Measurements from ENCODE around the gene BICD1. TPM values are rescaled to one million over a fixed set of nuclear protein-coding genes. Genes with fewer than 3 reads are reported as not detected.

BICD1 gene
- total RNA-seq, 1 donor from 2014 or later, result 49.5 TPM

DNA sequence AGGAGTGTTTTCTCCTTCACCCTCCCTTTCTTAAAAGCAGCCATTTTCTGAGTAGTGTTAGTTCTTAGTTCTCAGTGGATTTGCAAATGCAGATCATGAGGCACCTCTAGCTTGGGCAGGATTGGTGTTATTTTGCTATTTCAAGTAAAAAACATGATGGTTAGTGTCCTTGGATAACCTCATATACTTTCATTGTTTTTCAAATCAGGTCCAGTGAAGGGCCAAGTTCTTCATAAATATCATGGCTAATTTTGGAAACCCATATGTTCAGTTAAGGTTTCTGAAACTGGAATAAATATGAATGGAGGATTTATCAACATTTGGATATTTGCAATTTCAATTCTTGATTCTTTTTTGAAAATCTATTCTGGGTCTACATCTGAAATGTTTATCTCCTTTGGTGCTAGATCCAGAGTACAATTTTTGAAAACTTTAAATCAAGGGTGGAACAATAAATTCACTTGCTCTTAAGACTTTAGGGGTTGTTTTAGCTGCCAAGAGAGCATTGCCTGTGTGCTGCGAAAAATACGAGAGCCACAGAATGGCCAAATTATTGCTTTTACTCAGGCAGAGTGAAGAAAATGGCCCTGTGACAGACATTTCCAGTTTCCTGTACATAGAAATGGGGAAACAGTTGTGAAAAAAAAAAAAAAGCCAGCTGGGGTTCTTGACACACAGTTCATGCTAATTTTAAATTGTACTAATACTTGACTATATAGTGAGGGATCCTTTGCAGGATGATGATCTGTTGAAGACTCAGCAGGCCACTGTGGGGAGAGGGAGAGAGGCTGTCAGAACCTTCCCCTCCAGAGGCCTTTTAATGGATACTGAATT lies 104.6 kb downstream of the BICD1 start:
- H3K27me3 Mint-ChIP-seq (ENCODE audit: low read depth), result no peaks in the 10 kb centered on the region
- TF ChIP-seq, protein P1, sequence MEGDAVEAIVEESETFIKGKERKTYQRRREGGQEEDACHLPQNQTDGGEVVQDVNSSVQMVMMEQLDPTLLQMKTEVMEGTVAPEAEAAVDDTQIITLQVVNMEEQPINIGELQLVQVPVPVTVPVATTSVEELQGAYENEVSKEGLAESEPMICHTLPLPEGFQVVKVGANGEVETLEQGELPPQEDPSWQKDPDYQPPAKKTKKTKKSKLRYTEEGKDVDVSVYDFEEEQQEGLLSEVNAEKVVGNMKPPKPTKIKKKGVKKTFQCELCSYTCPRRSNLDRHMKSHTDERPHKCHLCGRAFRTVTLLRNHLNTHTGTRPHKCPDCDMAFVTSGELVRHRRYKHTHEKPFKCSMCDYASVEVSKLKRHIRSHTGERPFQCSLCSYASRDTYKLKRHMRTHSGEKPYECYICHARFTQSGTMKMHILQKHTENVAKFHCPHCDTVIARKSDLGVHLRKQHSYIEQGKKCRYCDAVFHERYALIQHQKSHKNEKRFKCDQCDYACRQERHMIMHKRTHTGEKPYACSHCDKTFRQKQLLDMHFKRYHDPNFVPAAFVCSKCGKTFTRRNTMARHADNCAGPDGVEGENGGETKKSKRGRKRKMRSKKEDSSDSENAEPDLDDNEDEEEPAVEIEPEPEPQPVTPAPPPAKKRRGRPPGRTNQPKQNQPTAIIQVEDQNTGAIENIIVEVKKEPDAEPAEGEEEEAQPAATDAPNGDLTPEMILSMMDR (conservative IDR thresholded peaks at IDR 0.05), result no peak
- DNase-seq (ENCODE audit: low read depth, low spot score), result no peak
- H3K9me3 Mint-ChIP-seq, result no peaks in the 10 kb centered on the region
- no peak overlapping the region for H3K27ac Mint-ChIP-seq (ENCODE audit: unreplicated experiment)
- peaks cover 24% of the 10 kb centered on the region for H3K4me1 Mint-ChIP-seq
- no peak overlapping the region for H3K4me3 Mint-ChIP-seq
- H3K36me3 Mint-ChIP-seq (ENCODE audit: low read depth), result peaks cover 3% of the 10 kb centered on the region

DNA sequence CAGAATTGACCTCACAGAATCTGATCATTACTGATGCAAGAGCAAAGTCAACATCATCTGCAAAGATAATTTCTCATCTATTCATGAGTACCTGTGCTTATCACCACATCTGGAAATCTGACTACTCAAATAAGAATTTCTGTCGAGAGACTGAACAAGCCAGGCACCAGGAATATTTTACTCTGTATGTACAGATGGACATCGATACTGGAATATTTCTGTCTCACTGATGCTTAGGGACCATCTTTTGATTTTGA lies 105.2 kb downstream of the BICD1 start:
- Mint-ChIP-seq H3K4me3 (no peak overlapping the region), H3K27me3 (ENCODE audit: low read depth) (no peaks in the 10 kb centered on the region), H3K9me3 (no peaks in the 10 kb centered on the region), H3K27ac (ENCODE audit: unreplicated experiment) (no peak overlapping the region), H3K4me1 (peaks cover 24% of the 10 kb centered on the region), H3K36me3 (ENCODE audit: low read depth) (peaks cover 8% of the 10 kb centered on the region)
- TF ChIP-seq, protein P1 (conservative IDR thresholded peaks at IDR 0.05), result no peak
- DNase-seq (ENCODE audit: low read depth, low spot score), result no peak

DNA sequence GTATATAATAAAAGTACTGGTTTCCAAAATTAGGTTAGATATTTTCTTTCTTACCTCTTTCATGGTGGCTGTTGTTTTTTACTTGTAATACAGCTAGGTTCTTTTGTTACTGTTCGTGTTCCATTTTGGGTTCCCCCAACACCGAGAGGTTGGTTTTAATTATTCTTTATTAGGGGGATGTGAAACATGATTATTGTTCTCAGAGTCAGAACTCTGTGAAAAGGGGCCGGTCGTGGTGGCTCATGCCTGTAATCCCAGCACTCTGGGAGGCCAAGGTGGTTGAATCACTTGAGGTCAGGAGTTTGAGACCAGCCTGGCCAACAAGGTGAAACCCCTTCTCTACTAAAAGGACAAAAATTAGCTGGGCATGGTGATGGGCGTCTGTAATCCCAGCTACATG lies 108.1 kb downstream of the BICD1 start:
- no peak overlapping the region for H3K4me3 Mint-ChIP-seq
- peaks cover 15% of the 10 kb centered on the region for H3K4me1 Mint-ChIP-seq
- no peak overlapping the region for H3K27ac Mint-ChIP-seq (ENCODE audit: unreplicated experiment)
- H3K36me3 Mint-ChIP-seq (ENCODE audit: low read depth), result peaks cover 27% of the 10 kb centered on the region
- no peaks in the 10 kb centered on the region for H3K27me3 Mint-ChIP-seq (ENCODE audit: low read depth)
- TF ChIP-seq, protein P1 (conservative IDR thresholded peaks at IDR 0.05), result no peak
- DNase-seq (ENCODE audit: low read depth, low spot score), result no peak
- peaks cover 2% of the 10 kb centered on the region for H3K9me3 Mint-ChIP-seq

DNA sequence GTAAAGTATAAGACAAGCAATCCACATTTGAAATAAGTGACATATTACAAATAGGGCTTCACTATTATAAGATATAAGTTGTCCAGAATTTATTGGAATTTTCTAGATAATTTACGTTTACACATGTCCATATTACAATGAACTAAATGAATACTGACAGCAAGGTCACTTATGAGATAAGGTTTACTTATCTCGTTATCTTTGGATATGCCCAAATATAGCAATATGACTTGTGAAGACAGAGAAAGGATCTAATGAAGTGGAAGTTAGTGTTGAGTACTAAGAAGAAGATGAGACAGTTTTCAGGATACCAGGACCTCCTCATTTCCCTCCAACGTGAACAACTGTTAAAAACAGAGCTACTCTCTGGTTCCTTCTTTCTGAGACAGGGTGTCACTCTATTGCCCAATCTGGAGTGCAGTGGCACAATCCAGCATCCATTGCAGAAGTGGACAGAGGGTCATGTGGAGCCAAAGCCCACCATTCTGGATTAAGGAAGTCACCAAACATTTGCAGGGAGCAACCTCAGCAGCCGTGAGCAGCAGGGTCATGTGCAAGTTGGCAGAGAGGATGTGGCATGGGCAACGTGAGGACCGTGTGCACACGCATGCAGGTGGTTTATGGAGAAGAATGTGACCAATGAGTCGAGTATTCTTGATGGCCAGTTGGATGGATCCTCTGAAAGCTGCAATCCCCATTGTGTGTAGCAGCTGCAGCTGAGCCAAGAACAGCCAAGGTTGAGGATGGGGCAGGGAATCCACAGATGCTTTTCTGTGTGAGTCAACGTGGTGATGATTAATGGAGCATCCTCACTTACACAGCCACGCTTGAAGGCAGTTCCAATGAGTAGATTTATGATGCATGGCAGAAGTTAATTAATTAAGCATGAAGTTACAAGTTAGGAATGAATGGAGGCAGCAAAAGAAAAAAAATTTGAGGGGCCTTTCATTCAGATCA lies 111.0 kb downstream of the BICD1 start:
- TF ChIP-seq, protein P1 (conservative IDR thresholded peaks at IDR 0.05), result no peak
- Mint-ChIP-seq H3K4me3 (no peak overlapping the region), H3K4me1 (peaks cover 6% of the 10 kb centered on the region), H3K27me3 (ENCODE audit: low read depth) (no peaks in the 10 kb centered on the region), H3K27ac (ENCODE audit: unreplicated experiment) (no peak overlapping the region), H3K9me3 (peaks cover 2% of the 10 kb centered on the region), H3K36me3 (ENCODE audit: low read depth) (peaks cover 30% of the 10 kb centered on the region)
- DNase-seq (ENCODE audit: low read depth, low spot score), result no peak

DNA sequence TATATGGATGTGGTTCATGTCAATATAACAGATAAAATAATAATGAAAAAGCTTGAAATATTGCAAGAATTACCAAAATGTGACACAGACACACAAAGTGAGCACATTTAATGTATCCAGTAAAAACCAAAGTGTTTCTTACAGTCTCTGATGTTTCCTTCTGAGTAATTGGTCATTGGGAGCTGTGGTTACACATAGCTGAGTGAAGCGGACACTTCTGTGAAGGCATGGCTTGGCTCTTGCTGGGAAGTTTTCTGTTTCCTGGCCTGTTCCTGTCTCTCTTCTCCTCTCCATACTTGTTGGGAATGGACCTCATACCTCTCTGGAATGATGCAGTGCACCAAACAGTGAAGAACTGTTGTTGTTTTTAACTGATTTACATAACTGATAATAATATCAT lies 117.3 kb downstream of the BICD1 start:
- Mint-ChIP-seq H3K36me3 (ENCODE audit: low read depth) (peaks cover 22% of the 10 kb centered on the region), H3K9me3 (no peaks in the 10 kb centered on the region), H3K27ac (ENCODE audit: unreplicated experiment) (no peak overlapping the region), H3K4me3 (peak overlapping the region; percentile 22), H3K4me1 (peaks cover 8% of the 10 kb centered on the region), H3K27me3 (ENCODE audit: low read depth) (no peaks in the 10 kb centered on the region)
- TF ChIP-seq, protein P1 (conservative IDR thresholded peaks at IDR 0.05), result no peak
- no peak for DNase-seq (ENCODE audit: low read depth, low spot score)
